Stimulated activated CD4-positive, alpha-beta T cell treated with anti-CD3 and anti-CD28 coated beads, TNF-alpha, amount 100 ng/mL, for 4 hours (primary cell): ENCODE measurements around the gene WDR48.

Experiments used
- DNase-seq, 3 experiments: peaks; one replicate each; pipeline ENCODE4 v3.0.0-alpha.2; 2020; ENCODE audit warnings: low read depth in 3 of 3

WDR48 gene

DNA sequence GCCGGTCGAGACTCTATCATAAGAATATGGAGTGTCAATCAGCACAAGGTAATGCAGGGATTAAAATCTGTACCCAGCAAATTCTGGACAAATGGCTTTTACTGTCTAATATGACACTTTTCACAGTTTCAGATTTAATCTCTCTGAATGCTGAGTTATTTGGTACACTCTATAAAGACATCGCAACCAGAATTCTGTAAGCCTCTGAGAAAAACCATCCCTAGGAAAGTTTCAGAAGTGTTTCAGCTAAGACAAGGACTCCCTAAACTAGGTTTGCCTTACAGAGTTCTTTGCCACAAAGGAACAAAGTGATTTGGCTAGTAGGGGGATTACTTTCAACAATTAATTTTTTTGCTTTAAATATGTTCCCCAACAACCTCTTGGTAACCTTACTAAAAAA, 11.3 kb downstream of the WDR48 start:
- DNase-seq: no peak

DNA sequence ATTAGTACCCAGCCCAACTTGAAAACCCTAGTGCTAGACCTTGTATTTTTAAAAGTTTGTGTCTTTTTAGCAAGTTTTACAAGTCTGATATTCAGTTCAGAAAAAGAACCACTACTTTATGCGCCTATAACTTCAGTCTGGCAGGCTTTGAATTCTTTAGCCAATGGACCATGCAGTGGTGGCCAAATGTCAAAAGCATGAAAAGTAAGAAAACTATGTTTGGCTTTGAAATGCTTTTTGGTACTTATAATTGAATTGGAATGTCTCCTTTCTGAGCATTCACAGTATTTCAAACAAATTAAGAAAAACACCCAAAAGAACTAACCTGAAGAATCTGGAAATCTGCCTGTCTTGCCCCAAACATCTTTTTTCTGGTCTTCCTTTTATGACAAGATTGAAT, 12.8 kb downstream of the WDR48 start:
- no peak for DNase-seq

DNA sequence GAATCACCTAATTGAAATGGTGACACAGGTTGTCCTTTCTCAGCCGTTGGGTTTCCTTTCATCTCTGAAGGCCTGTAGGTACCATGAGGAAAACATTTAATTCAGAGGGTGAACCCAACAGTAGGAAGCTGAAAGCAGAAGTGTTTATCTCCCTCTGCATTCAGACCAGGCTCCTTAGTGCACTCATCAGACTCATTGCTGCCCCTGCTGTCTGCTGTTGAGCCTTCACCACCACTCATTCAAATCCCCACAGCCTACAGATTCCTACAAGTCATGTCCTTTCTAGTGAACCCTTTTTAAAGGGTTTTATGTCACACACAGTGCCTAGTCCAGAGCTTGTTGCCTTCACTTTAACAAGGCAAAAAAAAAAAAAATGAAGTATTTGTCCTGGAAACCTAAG, 13.4 kb downstream of the WDR48 start:
- DNase-seq: no peak

DNA sequence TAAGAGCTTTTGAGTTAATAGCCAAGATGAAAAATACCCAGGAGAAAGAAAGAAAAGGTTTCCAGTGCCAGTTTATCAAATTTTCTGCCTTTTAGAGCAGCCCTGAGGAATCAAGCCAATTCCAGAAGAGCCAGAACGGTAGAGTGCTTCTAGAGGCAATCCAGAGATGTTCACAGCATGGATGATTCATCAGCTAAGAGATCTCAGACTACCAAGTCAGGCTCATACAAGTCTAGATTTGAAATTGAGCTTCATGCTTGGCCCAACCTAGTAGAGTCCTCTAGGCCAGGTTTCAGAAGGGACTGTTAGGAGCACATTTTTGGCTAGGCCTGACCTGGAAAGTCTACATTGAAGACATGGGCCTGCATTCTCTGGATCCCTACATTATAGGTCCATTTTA, 15.5 kb downstream of the WDR48 start:
- no peak for DNase-seq

DNA sequence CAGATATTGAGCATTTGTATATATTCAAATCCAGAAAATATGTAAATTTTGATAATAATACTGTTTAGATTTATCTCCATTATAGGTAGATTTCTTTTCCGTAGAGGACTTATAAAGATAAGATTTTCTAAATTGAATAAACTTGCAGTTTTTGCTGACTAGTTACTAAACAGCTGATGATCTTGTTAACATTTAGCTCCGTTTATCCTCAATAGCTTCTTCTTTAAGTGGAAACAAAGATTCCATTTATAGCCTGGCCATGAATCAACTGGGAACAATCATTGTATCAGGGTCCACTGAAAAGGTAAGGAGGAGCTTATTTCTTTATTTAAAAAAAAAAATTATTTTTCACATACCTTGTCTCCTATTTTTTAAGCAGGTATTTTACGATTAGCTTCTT, 16.7 kb downstream of the WDR48 start:
- DNase-seq: no peak

DNA sequence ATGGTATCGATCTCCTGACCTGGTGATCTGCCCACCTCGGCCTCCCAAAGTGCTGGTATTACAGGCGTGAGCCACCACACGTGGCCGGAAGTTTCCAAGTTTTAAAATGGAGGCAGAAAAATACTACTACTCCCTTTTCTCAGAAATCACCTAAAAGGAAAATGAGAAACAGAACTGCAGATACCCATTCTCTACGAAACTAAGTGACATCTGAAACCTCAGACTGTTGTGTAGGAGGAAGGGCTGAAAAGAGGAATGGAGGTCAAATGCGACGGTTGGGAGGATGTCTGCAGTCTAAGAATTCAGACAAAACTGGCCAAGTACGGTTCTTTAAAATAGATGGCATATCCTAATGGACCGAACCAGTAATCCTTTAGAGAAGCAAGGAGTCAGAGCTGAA, 24.1 kb downstream of the WDR48 start:
- DNase-seq: no peak

DNA sequence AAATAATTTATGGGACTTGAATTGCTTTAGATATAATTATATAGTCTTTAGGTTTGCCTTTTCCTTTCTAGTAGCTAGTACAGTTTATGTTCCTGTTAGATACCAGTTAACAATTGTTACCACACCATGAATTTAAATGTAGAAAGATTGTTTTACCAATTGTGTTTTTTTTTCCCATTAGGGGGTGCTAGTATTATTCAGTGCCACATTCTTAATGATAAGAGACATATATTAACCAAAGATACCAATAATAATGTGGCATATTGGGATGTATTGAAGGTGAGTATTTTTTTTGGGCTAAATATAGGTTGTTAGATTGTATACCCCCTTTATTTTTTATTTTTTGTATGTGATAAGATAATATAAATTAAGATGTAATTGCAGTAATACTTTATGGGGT, 27.7 kb downstream of the WDR48 start:
- no peak for DNase-seq

DNA sequence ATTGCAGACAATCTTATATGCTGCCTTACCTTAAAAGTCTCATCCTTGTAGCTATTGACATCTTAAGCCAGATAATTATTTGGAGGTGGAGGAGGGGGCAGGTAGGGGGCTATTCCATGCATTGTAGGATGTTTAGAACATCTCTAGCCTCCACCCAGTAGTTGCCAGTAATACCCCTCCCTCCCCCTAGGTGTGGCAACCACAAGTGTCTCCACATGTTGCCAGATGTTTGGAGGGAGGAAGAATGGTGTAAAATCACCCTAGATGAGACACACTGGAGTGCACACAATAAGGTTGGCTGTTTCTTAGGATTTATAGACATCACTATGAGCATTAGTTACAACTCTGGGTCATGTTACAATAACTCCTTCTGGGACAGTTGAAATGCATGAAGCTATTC, 28.2 kb downstream of the WDR48 start:
- no peak for DNase-seq

DNA sequence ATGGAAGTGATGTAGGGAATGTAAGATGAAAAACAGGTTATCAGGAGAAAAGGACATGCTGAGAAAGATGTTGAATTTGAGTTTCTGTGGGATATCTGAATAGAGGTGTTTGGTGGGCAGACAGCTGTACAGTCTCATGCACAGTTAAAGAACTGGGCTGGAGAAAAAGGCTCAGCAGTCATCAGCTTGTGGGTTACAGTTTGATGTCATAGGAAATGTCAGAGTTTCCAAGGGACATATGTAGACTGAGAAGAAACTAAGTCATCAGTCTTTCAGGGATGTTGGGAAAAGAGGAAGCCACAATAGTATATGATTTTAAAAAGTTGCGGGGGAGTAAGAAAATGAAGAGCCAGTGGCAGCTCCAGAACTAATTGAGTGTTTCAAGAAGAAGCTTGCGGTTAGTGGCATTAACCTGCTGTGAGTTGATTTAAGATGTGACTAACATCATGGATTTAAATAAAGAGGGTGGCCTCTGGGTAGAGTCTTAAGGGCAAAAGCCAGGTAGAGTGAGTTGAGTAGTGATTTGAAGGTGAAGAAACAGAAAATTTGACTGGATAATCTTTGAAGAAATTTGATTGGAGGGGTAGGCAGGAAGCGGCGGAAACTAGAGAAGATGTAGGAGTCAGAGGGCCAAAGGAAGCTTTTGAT, 31.0 kb downstream of the WDR48 start:
- DNase-seq: no peak

DNA sequence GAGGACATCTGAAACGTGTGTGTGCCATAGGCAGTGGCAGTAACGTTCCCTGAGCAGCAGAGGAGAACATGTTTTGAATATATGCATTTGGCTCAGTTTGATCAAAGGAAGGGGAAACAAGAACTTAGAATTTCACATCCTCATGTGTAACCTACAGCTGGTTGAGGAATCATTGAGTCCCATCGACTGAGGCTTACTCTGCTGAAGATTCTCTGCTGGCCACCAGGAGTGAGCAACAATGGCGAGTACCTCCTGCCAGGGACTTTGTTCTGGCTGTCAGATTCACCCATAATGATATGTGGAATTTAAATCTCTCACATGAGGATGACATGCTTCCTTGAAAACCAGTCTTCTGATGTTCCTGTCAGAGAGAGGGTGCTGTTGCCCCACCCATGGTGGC, 34.3 kb downstream of the WDR48 start:
- no peak for DNase-seq

DNA sequence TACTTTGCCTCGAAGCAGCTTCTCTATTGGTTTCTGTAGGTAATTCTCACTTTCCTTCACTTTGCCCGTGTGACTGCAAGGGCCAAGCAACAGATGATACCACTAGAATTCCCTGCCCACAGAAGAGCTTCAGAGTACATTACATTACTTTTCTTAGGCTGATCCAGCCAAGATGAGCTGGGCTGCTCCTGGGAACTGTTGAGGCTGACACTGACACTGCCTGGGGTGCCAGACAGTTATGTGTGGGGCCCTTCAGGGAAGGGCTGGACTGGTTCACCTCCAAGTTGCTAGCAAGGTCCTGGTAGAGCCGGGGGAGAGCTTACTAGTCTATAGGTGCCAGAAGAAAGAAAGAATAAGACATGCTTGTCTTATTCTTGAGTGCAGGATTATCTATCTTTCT, 36.6 kb downstream of the WDR48 start:
- DNase-seq: no peak

DNA sequence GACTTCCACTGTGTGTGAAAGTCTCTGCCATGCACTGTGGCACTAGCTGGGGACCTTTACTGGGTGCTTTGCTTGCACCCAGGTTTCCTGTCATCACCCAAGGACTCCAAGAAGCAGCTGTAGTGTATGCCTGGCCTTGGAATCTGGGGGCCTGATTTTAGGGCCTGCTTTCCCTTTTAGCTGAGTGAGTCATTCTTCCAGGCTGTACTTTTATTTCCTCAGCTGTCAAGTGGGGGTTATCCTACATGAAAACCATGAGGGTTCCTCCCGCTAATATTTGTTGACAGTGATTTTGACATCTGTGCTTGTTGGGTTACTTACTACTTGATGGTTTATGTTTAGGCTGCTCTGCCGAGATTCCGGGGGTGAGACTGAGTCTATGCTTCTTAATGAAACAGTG, 37.1 kb downstream of the WDR48 start:
- no peak for DNase-seq

DNA sequence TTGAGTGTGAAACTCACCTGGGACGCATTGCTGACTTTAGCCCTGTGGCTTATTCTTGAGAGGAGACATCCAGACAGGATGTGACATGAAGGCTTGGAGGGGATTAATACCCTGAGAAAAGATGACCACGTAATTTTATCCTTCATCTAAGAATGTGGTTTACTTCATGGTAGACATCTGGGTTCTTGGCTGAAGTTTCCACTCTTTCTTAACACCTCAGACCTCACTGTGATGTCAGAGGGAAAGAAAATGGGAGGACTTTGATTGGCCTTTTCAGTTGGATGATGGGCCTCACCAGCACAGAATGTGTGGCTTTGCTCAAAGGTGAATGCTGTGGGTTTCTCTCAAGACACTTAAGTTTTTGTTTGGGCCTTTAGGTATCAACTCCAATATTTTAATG, 39.1 kb downstream of the WDR48 start:
- DNase-seq: no peak

DNA sequence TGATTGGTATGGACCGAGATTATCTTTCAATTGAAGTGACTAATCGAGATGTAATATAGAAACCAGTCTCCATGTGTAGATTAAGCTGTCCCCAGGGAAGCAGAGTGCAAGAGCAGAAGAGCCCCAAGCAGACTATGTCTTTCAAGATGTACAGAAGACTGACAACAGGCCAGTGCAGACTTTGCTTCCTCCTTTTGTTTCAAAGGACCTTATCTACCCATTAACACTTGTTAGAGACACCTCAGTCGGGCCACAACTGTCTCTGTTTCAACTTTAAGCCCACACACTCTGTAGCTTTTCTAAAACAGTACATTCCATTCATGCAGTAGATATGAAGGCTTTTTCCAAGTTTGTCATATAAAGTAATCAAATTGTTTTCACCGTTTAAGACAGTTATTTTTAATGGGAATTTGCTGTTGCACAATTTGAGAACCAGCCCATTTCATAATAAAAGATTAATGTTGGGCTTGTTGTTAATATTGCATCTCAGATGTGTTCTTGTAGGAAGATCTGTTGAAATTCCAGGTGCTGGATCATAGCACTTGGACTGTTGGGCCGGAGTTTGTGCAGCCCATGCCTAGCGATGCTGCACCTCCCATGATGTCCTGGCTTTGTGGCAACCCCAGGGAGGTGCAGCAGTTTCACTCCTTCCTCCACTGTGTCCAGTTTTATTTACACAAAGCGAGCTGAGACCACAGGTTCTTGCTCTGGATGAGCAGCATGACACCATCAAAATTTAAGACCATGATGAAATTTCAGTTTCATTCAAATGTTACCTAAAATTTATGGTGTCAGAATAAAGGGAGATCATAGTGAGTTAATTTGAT, 43.2 kb downstream of the WDR48 start:
- no peak for DNase-seq

DNA sequence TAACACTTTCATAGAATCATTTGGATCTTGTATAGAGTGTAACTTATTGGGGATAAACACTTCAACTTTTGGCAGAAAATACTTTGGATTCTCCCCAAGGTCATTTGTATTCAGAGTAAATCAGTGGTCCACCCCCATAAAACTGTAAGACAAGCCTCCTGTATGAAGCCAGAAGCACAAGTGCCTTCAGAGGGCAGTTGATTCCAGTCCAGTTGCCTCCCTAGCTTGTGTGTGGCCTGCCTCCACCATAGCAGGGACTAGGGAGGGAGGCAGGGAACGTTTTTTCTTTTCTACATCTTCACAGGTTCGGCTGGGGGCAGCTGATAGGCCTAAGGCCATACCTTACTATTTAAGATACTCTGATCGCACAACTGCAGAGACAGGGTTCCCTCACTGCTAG, 44.0 kb downstream of the WDR48 start:
- DNase-seq: no peak

DNA sequence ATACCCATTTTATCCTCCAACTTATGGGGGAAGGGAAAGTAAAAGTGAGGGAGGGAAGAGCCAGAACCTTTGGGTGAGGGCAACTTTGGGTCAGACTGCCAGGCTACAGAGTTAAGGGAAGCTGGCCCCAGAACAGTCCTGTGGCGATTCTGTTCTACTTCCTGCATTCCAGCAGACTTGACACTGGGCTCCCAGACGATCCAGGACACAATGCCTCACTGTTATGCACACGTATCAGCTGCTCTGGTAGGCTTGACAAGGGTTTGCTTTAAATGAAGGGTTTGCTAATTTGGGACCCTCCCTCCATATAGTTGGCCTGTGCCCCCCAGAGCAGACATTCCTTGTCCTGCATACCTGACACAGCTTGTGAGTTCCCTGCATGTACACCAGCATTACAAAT, 45.0 kb downstream of the WDR48 start:
- DNase-seq: no peak

DNA sequence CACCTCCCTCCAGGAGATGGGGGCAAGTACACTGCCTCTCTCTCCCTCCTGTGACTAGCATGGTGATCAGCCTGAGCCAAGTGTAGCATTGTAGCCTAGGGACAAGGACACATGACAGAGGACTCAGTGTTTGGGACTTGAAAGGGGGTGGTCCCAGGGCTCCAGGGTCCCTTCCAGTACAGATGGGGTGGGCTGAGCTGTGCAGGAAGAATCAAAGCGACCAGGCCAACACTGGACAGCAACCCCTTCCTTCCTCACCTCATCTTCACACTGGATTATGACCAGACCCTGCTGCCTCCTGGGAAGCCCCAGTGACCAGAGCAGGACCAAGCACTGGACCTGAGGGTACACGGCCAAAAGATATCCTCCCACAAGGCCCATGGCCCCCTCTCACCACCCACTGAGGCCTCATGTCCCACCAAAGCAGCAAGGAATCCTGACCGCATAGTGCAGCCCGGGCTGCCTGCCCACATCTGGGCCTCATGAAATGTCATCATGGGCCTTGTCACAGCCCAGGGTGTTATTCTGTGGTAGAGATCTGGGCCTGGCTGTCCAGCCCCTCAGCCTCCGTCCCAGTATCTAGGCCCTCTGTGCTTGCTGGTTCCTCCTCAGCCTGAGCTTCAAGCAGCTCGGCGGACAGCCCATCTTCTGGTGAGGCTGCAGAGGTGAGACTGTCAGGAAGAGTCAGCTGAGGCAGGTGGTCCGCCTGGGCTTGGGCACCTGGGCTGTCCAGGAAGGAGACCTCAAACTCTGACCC, 46.1 kb downstream of the WDR48 start:
- no peak for DNase-seq

DNA sequence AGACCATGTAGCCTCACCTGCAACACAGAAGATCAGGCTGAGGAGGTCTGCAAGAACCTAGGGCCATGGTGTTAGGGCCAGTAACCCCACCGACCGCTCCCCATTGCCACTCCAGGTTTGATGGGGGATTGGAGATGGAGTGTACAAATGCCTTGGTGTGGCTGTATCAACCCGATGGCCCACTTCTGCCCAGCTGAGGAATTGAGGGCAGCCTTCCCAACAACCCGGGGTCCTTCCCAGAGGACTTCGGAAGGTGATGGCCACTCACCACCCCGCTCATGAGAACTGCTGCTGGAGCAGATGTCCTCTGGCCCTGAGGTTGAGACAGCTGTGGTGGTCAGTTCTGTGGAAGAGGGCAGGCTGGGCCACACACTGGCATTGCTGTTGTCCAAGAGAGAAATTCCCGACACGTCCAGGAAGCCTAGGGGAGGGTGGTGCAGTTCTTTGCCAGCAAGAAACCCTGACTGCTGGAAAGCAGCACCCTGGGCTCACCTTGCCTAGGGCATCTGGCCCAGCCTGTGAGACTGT, 46.7 kb downstream of the WDR48 start:
- DNase-seq: no peak

DNA sequence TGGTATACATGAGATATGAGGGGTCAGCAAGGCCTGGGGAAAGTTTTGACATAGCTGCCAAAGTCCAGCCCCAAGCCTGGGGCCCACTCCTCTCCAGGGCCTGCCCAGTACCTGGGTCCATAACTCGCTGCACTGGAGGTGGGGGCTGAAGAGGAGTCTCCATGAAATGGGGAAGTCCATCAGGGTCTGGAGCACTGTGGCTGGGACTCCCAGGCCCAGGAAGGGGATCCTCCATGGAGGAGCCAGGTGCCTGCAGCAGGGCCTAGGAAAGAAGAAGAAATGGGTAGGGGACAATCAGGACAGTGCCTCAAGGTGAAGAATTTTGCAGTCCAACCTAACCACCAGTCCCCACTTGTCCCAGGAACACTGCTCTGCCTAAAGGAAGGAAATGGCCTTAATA, 47.4 kb downstream of the WDR48 start:
- DNase-seq: no peak

DNA sequence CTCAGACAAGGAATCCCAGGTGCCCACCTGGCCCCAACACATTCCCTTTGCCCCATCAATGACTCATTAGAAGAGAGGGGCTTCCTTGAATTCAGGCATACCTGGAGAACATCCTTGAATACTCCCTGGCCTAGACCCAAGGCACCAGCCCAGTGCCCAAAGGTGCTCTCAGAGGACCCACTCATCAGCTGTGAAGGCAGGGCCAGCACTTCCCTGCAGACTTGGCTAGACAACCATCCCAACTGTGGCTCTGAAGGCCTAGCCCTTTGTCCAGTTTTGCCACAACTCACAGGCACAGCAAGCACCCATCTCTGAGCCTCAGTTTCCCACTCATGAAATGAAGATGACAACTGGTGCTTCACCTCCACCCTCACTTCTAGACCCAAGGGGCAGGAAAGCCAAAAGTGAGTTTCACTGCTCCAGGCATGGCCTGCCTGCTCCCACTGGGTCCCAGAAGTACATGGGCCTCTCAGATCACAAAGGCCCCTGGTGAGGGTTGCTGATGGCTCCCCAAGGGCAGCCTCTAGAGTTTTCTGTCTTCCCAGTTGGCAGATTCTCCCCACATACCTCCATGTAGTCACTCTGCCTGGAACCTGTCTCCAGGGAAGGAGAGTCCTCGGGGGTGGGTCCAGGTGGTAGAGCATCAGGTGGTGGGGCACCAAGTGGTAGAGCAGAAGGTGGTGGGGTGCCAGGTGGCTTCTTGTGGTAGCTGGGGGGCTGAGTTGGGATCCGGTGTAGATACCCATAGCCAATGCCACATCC, 48.1 kb downstream of the WDR48 start:
- no peak for DNase-seq

DNA sequence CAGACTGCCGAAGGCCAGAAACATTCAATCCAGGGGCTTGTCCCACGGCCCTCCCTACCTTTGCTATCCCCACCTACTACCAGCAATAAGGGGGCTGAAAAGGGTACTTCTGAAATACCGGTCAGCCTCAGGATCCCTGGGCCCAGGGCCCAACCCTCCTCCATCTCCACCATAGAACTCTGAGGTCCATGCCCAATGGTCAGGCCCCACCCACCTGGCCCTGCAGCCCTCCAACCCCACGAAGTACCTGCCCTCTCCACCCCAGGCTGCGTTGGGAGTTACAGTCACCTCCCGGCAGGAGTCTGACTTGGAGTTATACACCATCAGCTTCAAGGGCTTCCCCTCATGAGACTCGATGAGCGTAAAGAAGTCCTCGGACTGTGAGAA, 48.7 kb downstream of the WDR48 start:
- DNase-seq: no peak
